IMR-90 (cell line): ENCODE results near the gene SOCS3. TPM values are rescaled to one million over a fixed set of nuclear protein-coding genes. Genes with fewer than 3 reads are reported as not detected.

ENCODE experiments used
- ATAC-seq: fragments of 200-7000 bp; cut with Tn5 transposase; 2 replicates; pipeline ENCODE4 v1.9.1; 2020; ENCODE audit warnings: low read depth, mild to moderate bottlenecking, moderate library complexity
- BruUV-seq: library from RNA; stranded (reverse); fragments of 400-500 nt; replicated peaks from 2 replicates; lab custom pipeline; 2021; lab: Mats Ljungman, UMichigan
- CTCF ChIA-PET: fragments of 300-600 bp; formaldehyde crosslinking; extraction: SDS; loops from one replicate; lab custom pipeline; 2021; ENCODE audit warnings: antibody characterized with exemption; lab: Yijun Ruan, JAX
- POLR2A ChIA-PET: fragments of 300-600 bp; sonication (Branson Sonifier 250); formaldehyde crosslinking; loops from one replicate; lab custom pipeline; 2022; ENCODE audit warnings: antibody characterized with exemption; ENCODE audit not compliant: unreplicated experiment; lab: Charles Lee
- DNase-seq: peaks from one replicate; pipeline ENCODE4 v3.0.0; 2013
- H2AFZ ChIP-seq: replicated peaks from 2 replicates; pipeline ENCODE3; 2013; ENCODE audit warnings: low read length, mild to moderate bottlenecking; ENCODE audit not compliant: poor library complexity
- H2AK5ac ChIP-seq: 2 replicates; pipeline ENCODE4 v1.6.1; 2013; ENCODE audit warnings: low read depth, low read length, inconsistent platforms
- H2AK9ac ChIP-seq: replicated peaks from 2 replicates; pipeline ENCODE3; 2013; ENCODE audit warnings: mild to moderate bottlenecking, low read depth, low read length, moderate library complexity; ENCODE audit not compliant: poor library complexity
- H2BK120ac ChIP-seq: 2 replicates; pipeline ENCODE4 v1.6.1; 2013; ENCODE audit warnings: low read depth, low read length, inconsistent platforms
- H2BK15ac ChIP-seq: 3 replicates; pipeline ENCODE4 v1.6.1; 2013; ENCODE audit warnings: low read depth, low read length, inconsistent platforms
- H2BK20ac ChIP-seq: 2 replicates; pipeline ENCODE4 v1.6.1; 2013; ENCODE audit warnings: low read depth, mild to moderate bottlenecking, inconsistent platforms, low read length, moderate library complexity
- H2BK5ac ChIP-seq: 2 replicates; pipeline ENCODE4 v1.6.1; 2013; ENCODE audit warnings: mild to moderate bottlenecking, low read depth, low read length, inconsistent platforms; ENCODE audit not compliant: poor library complexity, severe bottlenecking
- H3K14ac ChIP-seq: replicated peaks from 2 replicates; pipeline ENCODE4 v1.6.1; 2013; ENCODE audit warnings: low read depth, low read length, inconsistent platforms
- H3K18ac ChIP-seq: 2 replicates; pipeline ENCODE4 v1.6.1; 2013; ENCODE audit warnings: low read depth, low read length, control low read depth
- H3K23ac ChIP-seq: 2 replicates; pipeline ENCODE4 v1.6.1; 2013; ENCODE audit warnings: low read depth, low read length, inconsistent platforms
- H3K27ac ChIP-seq: 2 replicates; pipeline ENCODE4 v1.5.1; 2013; ENCODE audit warnings: mild to moderate bottlenecking, control low read depth, low read length; ENCODE audit not compliant: insufficient read depth
- H3K27me3 ChIP-seq: 2 replicates; pipeline ENCODE4 v1.6.1; 2013; ENCODE audit warnings: low read length; ENCODE audit not compliant: control insufficient read depth, insufficient read depth
- H3K36me3 ChIP-seq: 2 replicates; pipeline ENCODE4 v1.6.1; 2013; ENCODE audit warnings: low read length, mixed read lengths; ENCODE audit not compliant: control insufficient read depth, insufficient read depth
- H3K4ac ChIP-seq: 2 replicates; pipeline ENCODE4 v1.6.1; 2013; ENCODE audit warnings: low read depth, low read length, inconsistent platforms
- H3K4me1 ChIP-seq: 2 replicates; pipeline ENCODE4 v1.6.1; 2013; ENCODE audit warnings: low read length, mixed read lengths; ENCODE audit not compliant: control insufficient read depth, insufficient read depth
- H3K4me2 ChIP-seq: 2 replicates; pipeline ENCODE4 v1.6.1; 2013; ENCODE audit warnings: low read depth, mild to moderate bottlenecking, control low read depth, low read length, moderate library complexity
- H3K4me3 ChIP-seq: 2 replicates; pipeline ENCODE4 v1.5.1; 2013; ENCODE audit warnings: low read depth, mild to moderate bottlenecking, control low read depth, low read length, moderate library complexity; ENCODE audit not compliant: insufficient read depth
- H3K56ac ChIP-seq: 2 replicates; pipeline ENCODE4 v1.6.1; 2013; ENCODE audit warnings: low read length, inconsistent platforms; ENCODE audit not compliant: insufficient read depth; ENCODE audit errors: extremely low read depth
- H3K79me1 ChIP-seq, 2 experiments: 2 replicates each; pipeline ENCODE4 v1.6.1; 2013; ENCODE audit warnings: low read length in 2 of 2, inconsistent platforms in 1 of 2, low read depth in 1 of 2
- H3K9ac ChIP-seq: 2 replicates; pipeline ENCODE4 v1.6.1; 2013; ENCODE audit warnings: low read depth, low read length, control low read depth
- H3K9me1 ChIP-seq: 2 replicates; pipeline ENCODE4 v1.6.1; 2013; ENCODE audit warnings: low read length, inconsistent platforms; ENCODE audit not compliant: insufficient read depth
- H3K9me3 ChIP-seq: 2 replicates; pipeline ENCODE4 v1.6.1; 2013; ENCODE audit warnings: low read length; ENCODE audit not compliant: control insufficient read depth, insufficient read depth
- H4K20me1 ChIP-seq: 2 replicates; pipeline ENCODE4 v1.6.1; 2013; ENCODE audit warnings: low read length, inconsistent platforms; ENCODE audit not compliant: insufficient read depth
- H4K5ac ChIP-seq: 2 replicates; pipeline ENCODE4 v1.6.1; 2013; ENCODE audit warnings: mild to moderate bottlenecking, low read depth, low read length, control low read depth
- H4K8ac ChIP-seq, 2 experiments: 2 replicates each; pipeline ENCODE4 v1.6.1; 2013; ENCODE audit warnings: low read depth in 2 of 2, low read length in 2 of 2, control low read depth in 1 of 2, inconsistent platforms in 1 of 2
- H4K91ac ChIP-seq: 2 replicates; pipeline ENCODE4 v1.6.1; 2013; ENCODE audit warnings: low read depth, low read length, inconsistent platforms; ENCODE audit not compliant: insufficient read depth
- BHLHE40 ChIP-seq: fragments of 150-350 bp; IDR thresholded peaks from 2 replicates; pipeline ENCODE4 v1.6.1; 2016; ENCODE audit warnings: mild to moderate bottlenecking, low read depth, low read length
- CEBPB ChIP-seq: IDR thresholded peaks from 2 replicates; pipeline ENCODE4 v1.6.1; 2012; ENCODE audit warnings: low read depth, low read length, improper control_type of control experiment
- CHD1 ChIP-seq: IDR thresholded peaks from 2 replicates; pipeline ENCODE4 v1.6.1; 2012; ENCODE audit warnings: low read depth, low read length, improper control_type of control experiment
- FOS ChIP-seq: fragments of 150-350 bp; IDR thresholded peaks from 2 replicates; pipeline ENCODE4 v1.6.1; 2016; ENCODE audit warnings: low read depth, low read length
- MAFK ChIP-seq: IDR thresholded peaks from 2 replicates; pipeline ENCODE4 v1.6.1; 2012; ENCODE audit warnings: low read depth, low read length, improper control_type of control experiment
- MAZ ChIP-seq: IDR thresholded peaks from 2 replicates; pipeline ENCODE4 v1.6.1; 2012; ENCODE audit warnings: low read depth, mild to moderate bottlenecking, low read length, improper control_type of control experiment, moderate library complexity, borderline replicate concordance
- MXI1 ChIP-seq: IDR thresholded peaks from 2 replicates; pipeline ENCODE4 v1.6.1; 2012; ENCODE audit warnings: low read depth, mild to moderate bottlenecking, low read length, moderate library complexity, borderline replicate concordance
- NFE2L2 ChIP-seq: fragments of 150-350 bp; IDR thresholded peaks from 2 replicates; pipeline ENCODE4 v1.6.1; 2016; ENCODE audit warnings: low read depth, mild to moderate bottlenecking, low read length
- POLR2A ChIP-seq: IDR thresholded peaks from 2 replicates; pipeline ENCODE4 v1.6.1; 2012; ENCODE audit warnings: mild to moderate bottlenecking, low read depth, low read length
- RAD21 ChIP-seq: IDR thresholded peaks from 2 replicates; pipeline ENCODE4 v1.6.1; 2012; ENCODE audit warnings: low read length, improper control_type of control experiment
- RFX5 ChIP-seq: IDR thresholded peaks from 2 replicates; pipeline ENCODE4 v1.8.0; 2012; ENCODE audit warnings: low read depth, mild to moderate bottlenecking, low read length, moderate library complexity
- SMC3 ChIP-seq: fragments of 150-350 bp; IDR thresholded peaks from 2 replicates; pipeline ENCODE4 v1.6.1; 2016; ENCODE audit warnings: low read depth, mild to moderate bottlenecking, antibody characterized with exemption, low read length, moderate library complexity
- WGBS, 2 experiments: methylation state at CpG; one replicate each; pipeline versions ENCODE4 v1.1.5 to v1.1.7; 2013; ENCODE audit warnings: missing lambda C conversion rate in 2 of 2; ENCODE audit not compliant: insufficient read length in 1 of 2; ENCODE audit errors: extremely low coverage in 2 of 2; 5-methylcytosine and 5-hydroxymethylcytosine counted together
- dilution Hi-C: fragments of 300-500 bp; cut with HindIII; formaldehyde crosslinking; loops from one replicate; pipeline ENCODE4 v1.14.3; 2018; ENCODE audit warnings: low sequenced_read_pairs; ENCODE audit not compliant: unreplicated experiment
- in situ Hi-C: fragments of 300-500 bp; cut with MboI; formaldehyde crosslinking; loops from 3 replicates; pipeline ENCODE4 v1.14.3; 2019; ENCODE audit warnings: low sequenced_read_pairs, inconsistent platforms, mixed read lengths
- intact Hi-C: fragments of 100-400 bp; cut with micrococcal nuclease; formaldehyde crosslinking; loops from 2 replicates; pipeline ENCODE4 v1.10.0; 2022
- polyA plus RNA-seq, 3 experiments: library from polyadenylated mRNA; depleted of rRNA; stranded (reverse); fragments of >200 nt; gene quantifications; 2 replicates each; pipeline ENCODE4 v1.2.3, GENCODE V29; 2012; ENCODE audit warnings: low replicate concordance in 1 of 3
- total RNA-seq: library from RNA; depleted of rRNA; stranded (reverse); fragments of >200 nt; gene quantifications from 2 replicates; pipeline ENCODE4 v1.2.3, GENCODE V29; 2012
- TF ChIP-seq, protein P1 (sequence below): conservative IDR thresholded peaks from 2 replicates; pipeline ENCODE4 v1.5.1; 2012; ENCODE audit warnings: mild to moderate bottlenecking, low read depth, low read length, improper control_type of control experiment
- TF ChIP-seq, protein P2 (sequence below): fragments of 150-350 bp; IDR thresholded peaks from 2 replicates; pipeline ENCODE4 v1.6.1; 2017; ENCODE audit warnings: mild to moderate bottlenecking, antibody characterized with exemption, low read length, low read depth
- TF ChIP-seq, protein P3 (sequence below): fragments of 150-350 bp; IDR thresholded peaks from 2 replicates; pipeline ENCODE4 v1.6.1; 2016; ENCODE audit warnings: low read depth, mild to moderate bottlenecking, low read length, moderate library complexity, borderline replicate concordance

Gene SOCS3
- total and polyA plus RNA-seq, 2 of the 4 experiments (the other 2 are of a cell fraction): 19.2 to 19.9 TPM

DNA sequence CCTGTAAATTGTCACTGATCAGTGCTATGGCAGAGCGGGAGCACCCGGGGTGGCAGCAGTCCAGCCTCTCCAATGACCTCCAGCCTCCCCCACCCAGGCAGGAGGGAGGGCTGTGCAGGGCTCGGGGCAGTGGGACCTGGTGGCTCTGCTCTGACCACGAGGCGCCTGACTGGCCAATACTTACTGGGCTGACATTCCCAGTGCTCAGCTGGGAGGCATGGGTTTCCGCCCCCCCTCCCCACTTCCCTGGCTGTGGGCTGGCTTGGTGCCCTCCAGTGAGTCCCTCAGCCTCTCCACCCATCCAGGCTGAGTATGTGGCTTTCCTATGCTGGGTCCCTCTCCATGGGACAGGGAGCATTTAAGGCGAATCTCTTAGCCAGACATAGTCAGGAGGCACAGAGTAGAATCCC is 2.7 kb downstream of the SOCS3 start:
- Histone ChIP-seq H2AK5ac (peak overlapping the region; percentile 79), H2BK15ac (peak overlapping the region; percentile 85; the same call in 2 of the 3 replicates), H2AK9ac (peak overlapping the region; percentile 95), H2BK5ac (peak overlapping the region; percentile 71), H2BK20ac (peak overlapping the region; percentile 26; the same call in 1 of the 2 replicates), H3K9me1 (peaks cover 17% of the 10 kb centered on the region), H3K36me3 (peaks cover 33% of the 10 kb centered on the region), H3K9me3 (no peaks in the 10 kb centered on the region), H3K27ac (peak overlapping the region; percentile 97), H3K4me1 (peaks cover 27% of the 10 kb centered on the region), H3K4ac (peak overlapping the region; percentile 75), H3K79me1 (peaks cover 5 to 47% of the 10 kb centered on the region in 2 experiments; a peak in 3 of 4 replicates), H3K23ac (peak overlapping the region; percentile 86), H3K14ac (peak overlapping the region; percentile 88), H2BK120ac (peak overlapping the region; percentile 65; the same call in 1 of the 2 replicates), H3K56ac (peak overlapping the region; percentile 24), H4K91ac (peak overlapping the region; percentile 72), H3K18ac (peak overlapping the region; percentile 39), H4K5ac (no peak overlapping the region), H3K4me2 (peak overlapping the region; percentile 72), H3K9ac (peak overlapping the region; percentile 97), H4K8ac (peak overlapping the region in 1 of 2 experiments; percentile 29; a peak in 1 of 4 replicates), H4K20me1 (peaks cover 54% of the 10 kb centered on the region), H3K27me3 (no peaks in the 10 kb centered on the region), H3K4me3 (peak overlapping the region; percentile 94), H2AFZ (peak overlapping the region; percentile 66)
- ChIA-PET CTCF (interaction anchor here (1.2 kb wide), 1 partner anchor 68 kb away, joined by 5 read pairs; no protein-coding TSS in a partner anchor), POLR2A (no interaction called here)
- BruUV-seq: no TSS peak
- WGBS, 2 experiments: 0% methylated on average over 1 of the region's 7 CpGs; no CpG with 5 or more reads in 1 of the 2 experiments
- intact Hi-C loops (loop anchor here (2.0 kb wide), 1 partner anchor 14 kb away; no protein-coding TSS in a partner anchor), dilution Hi-C loops (no loop called here), in situ Hi-C loops (loop anchor here (5.0 kb wide), 1 partner anchor 65 kb away; no protein-coding TSS in a partner anchor)
- ATAC-seq (peak; percentile 1; the same call in 1 of the 2 replicates), DNase-seq (peak; percentile 80)
- TF ChIP-seq, protein P1, sequence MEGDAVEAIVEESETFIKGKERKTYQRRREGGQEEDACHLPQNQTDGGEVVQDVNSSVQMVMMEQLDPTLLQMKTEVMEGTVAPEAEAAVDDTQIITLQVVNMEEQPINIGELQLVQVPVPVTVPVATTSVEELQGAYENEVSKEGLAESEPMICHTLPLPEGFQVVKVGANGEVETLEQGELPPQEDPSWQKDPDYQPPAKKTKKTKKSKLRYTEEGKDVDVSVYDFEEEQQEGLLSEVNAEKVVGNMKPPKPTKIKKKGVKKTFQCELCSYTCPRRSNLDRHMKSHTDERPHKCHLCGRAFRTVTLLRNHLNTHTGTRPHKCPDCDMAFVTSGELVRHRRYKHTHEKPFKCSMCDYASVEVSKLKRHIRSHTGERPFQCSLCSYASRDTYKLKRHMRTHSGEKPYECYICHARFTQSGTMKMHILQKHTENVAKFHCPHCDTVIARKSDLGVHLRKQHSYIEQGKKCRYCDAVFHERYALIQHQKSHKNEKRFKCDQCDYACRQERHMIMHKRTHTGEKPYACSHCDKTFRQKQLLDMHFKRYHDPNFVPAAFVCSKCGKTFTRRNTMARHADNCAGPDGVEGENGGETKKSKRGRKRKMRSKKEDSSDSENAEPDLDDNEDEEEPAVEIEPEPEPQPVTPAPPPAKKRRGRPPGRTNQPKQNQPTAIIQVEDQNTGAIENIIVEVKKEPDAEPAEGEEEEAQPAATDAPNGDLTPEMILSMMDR: no peak
- no peak for TF ChIP-seq CHD1
- TF ChIP-seq NFE2L2: no peak
- peak; percentile 83; the same call in 1 of the 2 replicates for TF ChIP-seq MXI1
- TF ChIP-seq RAD21: peak; percentile 31; the same call in 1 of the 2 replicates
- TF ChIP-seq MAFK: no peak
- TF ChIP-seq BHLHE40: no peak
- TF ChIP-seq, protein P2, sequence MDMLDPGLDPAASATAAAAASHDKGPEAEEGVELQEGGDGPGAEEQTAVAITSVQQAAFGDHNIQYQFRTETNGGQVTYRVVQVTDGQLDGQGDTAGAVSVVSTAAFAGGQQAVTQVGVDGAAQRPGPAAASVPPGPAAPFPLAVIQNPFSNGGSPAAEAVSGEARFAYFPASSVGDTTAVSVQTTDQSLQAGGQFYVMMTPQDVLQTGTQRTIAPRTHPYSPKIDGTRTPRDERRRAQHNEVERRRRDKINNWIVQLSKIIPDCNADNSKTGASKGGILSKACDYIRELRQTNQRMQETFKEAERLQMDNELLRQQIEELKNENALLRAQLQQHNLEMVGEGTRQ: peak; percentile 53; the same call in 1 of the 2 replicates
- no peak for TF ChIP-seq RFX5
- TF ChIP-seq MAZ: peak; percentile 70; the same call in 1 of the 2 replicates
- TF ChIP-seq CEBPB: no peak
- peak; percentile 74 for TF ChIP-seq POLR2A
- no peak for TF ChIP-seq SMC3
- no peak for TF ChIP-seq FOS
- TF ChIP-seq, protein P3, sequence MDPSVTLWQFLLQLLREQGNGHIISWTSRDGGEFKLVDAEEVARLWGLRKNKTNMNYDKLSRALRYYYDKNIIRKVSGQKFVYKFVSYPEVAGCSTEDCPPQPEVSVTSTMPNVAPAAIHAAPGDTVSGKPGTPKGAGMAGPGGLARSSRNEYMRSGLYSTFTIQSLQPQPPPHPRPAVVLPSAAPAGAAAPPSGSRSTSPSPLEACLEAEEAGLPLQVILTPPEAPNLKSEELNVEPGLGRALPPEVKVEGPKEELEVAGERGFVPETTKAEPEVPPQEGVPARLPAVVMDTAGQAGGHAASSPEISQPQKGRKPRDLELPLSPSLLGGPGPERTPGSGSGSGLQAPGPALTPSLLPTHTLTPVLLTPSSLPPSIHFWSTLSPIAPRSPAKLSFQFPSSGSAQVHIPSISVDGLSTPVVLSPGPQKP: no peak
